ENCODE data around the gene ESPNL.

The ESPNL gene

GRCh38 chr2:238155051-238155760 is 55.1 kb downstream of the ESPNL start:
- Mint-ChIP-seq H3K36me3 (ENCODE audit: insufficient read depth) (no peaks in the 10 kb centered on the region), H3K4me3 (no peak overlapping the region), H3K27me3 (peaks cover 14% of the 10 kb centered on the region), H3K27ac (ENCODE audit: low read depth) (no peak overlapping the region), H3K4me1 (peaks cover 8% of the 10 kb centered on the region), H3K9me3 (no peaks in the 10 kb centered on the region)
- DNase-seq (ENCODE audit: low spot score in 2 of 2) (no peak), ATAC-seq (replicated peaks; ENCODE audit: extremely low read depth, poor library complexity, severe bottlenecking) (no peak)

GRCh38 chr2:238155761-238156694 is 55.9 kb downstream of the ESPNL start:
- Mint-ChIP-seq H3K27ac (ENCODE audit: low read depth) (no peak overlapping the region), H3K9me3 (no peaks in the 10 kb centered on the region), H3K27me3 (peaks cover 22% of the 10 kb centered on the region), H3K36me3 (ENCODE audit: insufficient read depth) (no peaks in the 10 kb centered on the region), H3K4me1 (peaks cover 13% of the 10 kb centered on the region), H3K4me3 (no peak overlapping the region)
- ATAC-seq (replicated peaks; ENCODE audit: extremely low read depth, poor library complexity, severe bottlenecking) = no peak
- DNase-seq (ENCODE audit: low spot score in 2 of 2) = no peak

- Mint-ChIP-seq H3K27ac (ENCODE audit: low read depth) (no peak overlapping the region), H3K4me3 (peak overlapping the region; percentile 57), H3K27me3 (peaks cover 23% of the 10 kb centered on the region), H3K36me3 (ENCODE audit: insufficient read depth) (no peaks in the 10 kb centered on the region), H3K4me1 (peaks cover 13% of the 10 kb centered on the region), H3K9me3 (no peaks in the 10 kb centered on the region)
- DNase-seq (ENCODE audit: low spot score in 2 of 2) (no peak), ATAC-seq (replicated peaks; ENCODE audit: extremely low read depth, poor library complexity, severe bottlenecking) (no peak)
Observed at GRCh38 chr2:238157506-238158017, 57.4 kb downstream of the ESPNL start.

- Mint-ChIP-seq H3K27ac (ENCODE audit: low read depth) (no peak overlapping the region), H3K36me3 (ENCODE audit: insufficient read depth) (no peaks in the 10 kb centered on the region), H3K4me3 (peak overlapping the region; percentile 57), H3K27me3 (peaks cover 23% of the 10 kb centered on the region), H3K4me1 (peaks cover 13% of the 10 kb centered on the region), H3K9me3 (no peaks in the 10 kb centered on the region)
- no peak for ATAC-seq (replicated peaks; ENCODE audit: extremely low read depth, poor library complexity, severe bottlenecking)
- DNase-seq (ENCODE audit: low spot score in 2 of 2) = no peak
Observed at GRCh38 chr2:238158018-238158508, 57.9 kb downstream of the ESPNL start.

GRCh38 chr2:238158509-238159070 is 58.5 kb downstream of the ESPNL start, which contains the start of gene ERFE:
ERFE (plus strand) TSS chr2:238158970; CDS start chr2:238159008, 38 bp downstream.
- H3K4me3 Mint-ChIP-seq = peak within 1 kb of the TSS; percentile 57
- DNase-seq (ENCODE audit: low spot score in 2 of 2) = no peak
- H3K27me3 Mint-ChIP-seq = peaks cover 23% of the 10 kb centered on the region
- H3K27ac Mint-ChIP-seq (ENCODE audit: low read depth) = no peak within 1 kb of the TSS
- no peaks in the 10 kb centered on the region for H3K36me3 Mint-ChIP-seq (ENCODE audit: insufficient read depth)
- H3K4me1 Mint-ChIP-seq = peaks cover 13% of the 10 kb centered on the region
- peak; percentile 53 for ATAC-seq (replicated peaks; ENCODE audit: extremely low read depth, poor library complexity, severe bottlenecking)
- H3K9me3 Mint-ChIP-seq = no peaks in the 10 kb centered on the region

- Mint-ChIP-seq H3K9me3 (no peaks in the 10 kb centered on the region), H3K27ac (ENCODE audit: low read depth) (no peak overlapping the region), H3K4me1 (peaks cover 13% of the 10 kb centered on the region), H3K36me3 (ENCODE audit: insufficient read depth) (no peaks in the 10 kb centered on the region), H3K4me3 (peak overlapping the region; percentile 50), H3K27me3 (peaks cover 23% of the 10 kb centered on the region)
- peak; percentile 44 for ATAC-seq (replicated peaks; ENCODE audit: extremely low read depth, poor library complexity, severe bottlenecking)
- no peak for DNase-seq (ENCODE audit: low spot score in 2 of 2)
Observed at GRCh38 chr2:238159071-238159539, 59.0 kb downstream of the ESPNL start.

- Mint-ChIP-seq H3K27ac (ENCODE audit: low read depth) (no peak overlapping the region), H3K27me3 (peaks cover 27% of the 10 kb centered on the region), H3K4me3 (peak overlapping the region; percentile 50), H3K36me3 (ENCODE audit: insufficient read depth) (no peaks in the 10 kb centered on the region), H3K9me3 (no peaks in the 10 kb centered on the region), H3K4me1 (peaks cover 13% of the 10 kb centered on the region)
- ATAC-seq (replicated peaks; ENCODE audit: extremely low read depth, poor library complexity, severe bottlenecking) (no peak), DNase-seq (ENCODE audit: low spot score in 2 of 2) (no peak)
Observed at GRCh38 chr2:238159661-238160205, 59.6 kb downstream of the ESPNL start.

GRCh38 chr2:238160206-238161129 is 60.3 kb downstream of the ESPNL start:
- DNase-seq (ENCODE audit: low spot score in 2 of 2) = no peak
- Mint-ChIP-seq H3K27me3 (peaks cover 34% of the 10 kb centered on the region), H3K4me3 (peak overlapping the region; percentile 57)

GRCh38 chr2:238161291-238162051 is 61.3 kb downstream of the ESPNL start:
- ATAC-seq (replicated peaks; ENCODE audit: extremely low read depth, poor library complexity, severe bottlenecking) (no peak), DNase-seq (ENCODE audit: low spot score in 2 of 2) (no peak)
- no peak overlapping the region for H3K27ac Mint-ChIP-seq (ENCODE audit: low read depth)

More at GRCh38 chr2:238160206-238161129, 60.3 kb downstream of the ESPNL start:
- H3K27ac Mint-ChIP-seq (ENCODE audit: low read depth) = no peak overlapping the region
- no peaks in the 10 kb centered on the region for H3K36me3 Mint-ChIP-seq (ENCODE audit: insufficient read depth)
- peaks cover 13% of the 10 kb centered on the region for H3K4me1 Mint-ChIP-seq
- no peaks in the 10 kb centered on the region for H3K9me3 Mint-ChIP-seq
- no peak for ATAC-seq (replicated peaks; ENCODE audit: extremely low read depth, poor library complexity, severe bottlenecking)

GRCh38 chr2:238162251-238162845 is 62.2 kb downstream of the ESPNL start:
- peaks cover 34% of the 10 kb centered on the region for H3K27me3 Mint-ChIP-seq
- H3K36me3 Mint-ChIP-seq (ENCODE audit: insufficient read depth) = peaks cover 2% of the 10 kb centered on the region
- H3K4me1 Mint-ChIP-seq = peaks cover 13% of the 10 kb centered on the region
- no peaks in the 10 kb centered on the region for H3K9me3 Mint-ChIP-seq
- no peak for DNase-seq (ENCODE audit: low spot score in 2 of 2)
- ATAC-seq (replicated peaks; ENCODE audit: extremely low read depth, poor library complexity, severe bottlenecking) = no peak
- no peak overlapping the region for H3K4me3 Mint-ChIP-seq
- H3K27ac Mint-ChIP-seq (ENCODE audit: low read depth) = no peak overlapping the region

More at GRCh38 chr2:238161291-238162051, 61.3 kb downstream of the ESPNL start:
- H3K9me3 Mint-ChIP-seq = no peaks in the 10 kb centered on the region
- H3K36me3 Mint-ChIP-seq (ENCODE audit: insufficient read depth) = no peaks in the 10 kb centered on the region
- no peak overlapping the region for H3K4me3 Mint-ChIP-seq
- H3K27me3 Mint-ChIP-seq = peaks cover 34% of the 10 kb centered on the region
- H3K4me1 Mint-ChIP-seq = peaks cover 13% of the 10 kb centered on the region

Data from central memory CD8-positive, alpha-beta T cell (primary cell).